Activated CD8-positive, alpha-beta memory T cell treated with anti-CD3 and anti-CD28 coated beads for 1 hour (primary cell): ENCODE data around the gene AUP1.

Source experiments
- DNase-seq, 2 donors: peaks; one replicate each; pipeline ENCODE4 v3.0.0-alpha.2; 2020; ENCODE audit warnings: low read depth in 1 of 2; ENCODE audit errors: extremely low read depth in 1 of 2

The AUP1 gene

DNA sequence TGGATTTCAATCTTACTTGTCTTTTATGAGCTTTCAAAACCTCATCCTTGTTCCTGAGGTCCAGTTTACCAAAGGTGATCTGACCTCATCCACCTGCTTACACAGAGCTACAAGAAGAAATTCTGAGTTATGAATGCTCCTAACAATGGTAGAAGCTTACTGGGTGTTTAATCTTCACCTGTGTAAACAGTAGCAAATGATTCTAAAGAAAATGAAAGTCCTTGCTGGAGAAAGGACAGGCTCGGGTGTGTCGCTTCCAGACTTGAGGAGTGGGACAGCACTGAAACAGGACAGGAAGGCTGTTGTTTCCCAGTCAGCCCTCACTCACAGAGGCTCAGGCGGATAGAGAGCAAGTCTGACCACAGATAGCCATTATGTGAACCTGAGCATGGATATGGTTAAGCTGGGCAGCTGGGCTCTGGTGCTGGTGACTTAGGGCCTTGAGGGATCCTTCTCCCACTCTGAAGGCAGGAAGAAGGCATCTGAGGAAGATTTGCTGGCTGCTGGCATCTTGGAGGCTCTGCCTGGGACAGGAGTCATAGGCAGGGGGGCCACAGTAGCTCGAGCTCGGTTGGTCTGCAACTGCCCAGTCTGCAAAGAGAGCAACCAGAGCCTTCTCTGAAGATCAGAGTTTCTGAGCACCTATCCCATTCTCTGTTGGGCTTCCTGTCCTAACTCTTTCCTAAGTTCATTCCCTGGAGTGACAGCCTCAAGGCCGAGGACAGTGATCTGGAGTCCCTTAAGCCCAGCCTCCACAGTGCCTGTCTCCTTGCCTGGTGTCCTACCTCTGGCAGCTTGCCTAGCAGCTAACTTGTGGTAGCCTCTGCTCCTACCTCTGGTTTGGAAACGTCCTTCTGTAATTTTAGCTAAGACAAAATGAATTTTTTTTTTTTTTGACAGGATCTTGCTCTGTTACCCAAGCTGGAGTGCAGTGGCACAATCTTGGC is 29.1 kb upstream of the AUP1 start:
- DNase-seq, result no peak

DNA sequence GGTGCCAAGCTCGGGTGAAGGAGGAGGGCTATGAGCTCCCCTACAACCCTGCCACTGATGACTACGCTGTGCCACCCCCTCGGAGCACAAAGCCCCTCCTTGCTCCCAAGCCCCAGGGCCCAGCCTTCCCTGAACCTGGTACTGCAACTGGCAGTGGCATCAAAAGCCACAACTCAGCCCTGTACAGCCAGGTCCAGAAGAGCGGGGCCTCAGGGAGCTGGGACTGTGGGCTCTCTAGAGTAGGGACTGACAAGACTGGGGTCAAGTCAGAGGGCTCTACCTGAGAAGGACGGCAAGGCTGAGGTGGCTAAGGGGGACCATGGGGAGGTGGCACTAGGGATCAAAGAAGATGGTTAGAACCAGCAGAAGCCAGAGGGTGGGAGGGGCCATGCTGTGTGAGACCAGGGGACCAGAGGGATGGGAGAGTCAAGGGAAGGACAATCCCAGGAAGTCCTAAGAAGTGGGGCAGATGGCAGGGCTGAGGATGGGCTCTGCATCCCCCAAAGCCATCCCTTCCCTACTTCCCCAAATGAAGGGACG is 27.4 kb upstream of the AUP1 start:
- DNase-seq, result no peak

DNA sequence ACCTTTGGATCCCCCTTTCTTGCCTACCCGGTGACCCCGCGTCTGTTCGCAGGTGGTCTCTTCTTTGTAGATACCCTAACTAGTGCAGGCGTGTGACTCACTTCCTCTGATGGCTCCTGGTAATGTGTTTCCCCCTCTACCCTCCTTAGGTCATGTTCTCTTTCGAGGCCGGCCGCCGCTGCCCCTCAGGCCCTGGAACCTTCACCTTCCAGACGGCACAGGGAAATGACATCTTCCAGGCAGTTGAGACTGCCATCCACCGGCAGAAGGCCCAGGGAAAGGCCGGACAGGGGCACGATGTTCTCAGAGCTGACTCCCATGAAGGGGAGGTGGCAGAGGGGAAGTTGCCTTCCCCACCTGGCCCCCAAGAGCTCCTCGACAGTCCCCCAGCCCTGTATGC is 26.7 kb upstream of the AUP1 start:
- DNase-seq, result no peak

DNA sequence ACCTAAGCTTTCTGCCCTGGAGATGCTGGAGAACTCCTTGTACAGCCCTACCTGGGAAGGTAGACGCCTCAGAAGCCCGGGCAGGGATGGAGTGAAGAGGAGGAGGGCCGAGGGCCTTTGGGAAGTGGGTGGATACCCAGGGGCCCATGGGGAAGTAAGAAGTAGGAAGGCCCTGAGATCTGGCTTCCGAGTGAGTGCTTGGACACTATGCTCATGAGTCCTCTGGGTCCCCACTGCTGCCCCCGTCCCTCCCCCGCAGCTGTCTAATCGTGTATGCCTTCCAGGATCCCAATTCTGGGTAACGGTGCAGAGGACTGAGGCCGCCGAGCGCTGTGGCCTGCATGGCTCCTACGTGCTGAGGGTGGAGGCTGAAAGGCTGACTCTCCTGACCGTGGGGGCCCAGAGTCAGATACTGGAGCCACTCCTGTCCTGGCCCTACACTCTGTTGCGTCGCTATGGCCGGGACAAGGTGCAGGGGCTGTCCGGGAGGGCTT is 26.2 kb upstream of the AUP1 start:
- no peak for DNase-seq

DNA sequence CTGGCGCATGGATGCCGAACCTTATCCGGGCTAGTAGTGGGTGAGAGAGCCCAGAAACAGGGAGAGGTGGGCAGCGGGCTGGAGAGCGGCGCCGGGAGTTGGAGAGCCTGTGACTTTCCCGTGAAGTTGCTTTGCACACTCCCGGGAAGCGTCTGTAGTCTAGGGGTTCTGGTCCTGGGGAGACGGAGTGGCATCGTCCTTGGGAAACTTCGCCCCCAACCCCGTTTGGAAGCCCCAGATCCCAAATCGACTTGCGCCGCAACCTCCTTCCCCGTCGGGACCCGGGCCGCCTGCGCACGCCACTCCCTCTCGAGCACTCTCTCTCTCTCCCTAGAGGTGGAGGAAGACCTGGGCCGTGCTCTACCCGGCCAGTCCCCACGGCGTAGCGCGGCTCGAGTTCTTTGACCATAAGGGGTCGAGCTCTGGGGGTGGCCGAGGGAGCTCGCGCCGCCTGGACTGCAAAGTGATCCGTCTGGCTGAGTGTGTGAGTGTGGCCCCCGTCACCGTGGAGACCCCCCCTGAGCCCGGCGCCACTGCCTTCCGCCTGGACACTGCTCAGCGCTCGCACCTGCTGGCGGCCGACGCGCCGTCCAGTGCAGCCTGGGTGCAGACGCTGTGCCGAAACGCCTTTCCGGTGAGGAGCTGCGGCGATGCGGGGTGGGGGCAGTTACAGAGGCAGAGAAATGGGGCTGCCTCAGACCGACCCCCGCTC is 25.5 kb upstream of the AUP1 start:
- no peak for DNase-seq

DNA sequence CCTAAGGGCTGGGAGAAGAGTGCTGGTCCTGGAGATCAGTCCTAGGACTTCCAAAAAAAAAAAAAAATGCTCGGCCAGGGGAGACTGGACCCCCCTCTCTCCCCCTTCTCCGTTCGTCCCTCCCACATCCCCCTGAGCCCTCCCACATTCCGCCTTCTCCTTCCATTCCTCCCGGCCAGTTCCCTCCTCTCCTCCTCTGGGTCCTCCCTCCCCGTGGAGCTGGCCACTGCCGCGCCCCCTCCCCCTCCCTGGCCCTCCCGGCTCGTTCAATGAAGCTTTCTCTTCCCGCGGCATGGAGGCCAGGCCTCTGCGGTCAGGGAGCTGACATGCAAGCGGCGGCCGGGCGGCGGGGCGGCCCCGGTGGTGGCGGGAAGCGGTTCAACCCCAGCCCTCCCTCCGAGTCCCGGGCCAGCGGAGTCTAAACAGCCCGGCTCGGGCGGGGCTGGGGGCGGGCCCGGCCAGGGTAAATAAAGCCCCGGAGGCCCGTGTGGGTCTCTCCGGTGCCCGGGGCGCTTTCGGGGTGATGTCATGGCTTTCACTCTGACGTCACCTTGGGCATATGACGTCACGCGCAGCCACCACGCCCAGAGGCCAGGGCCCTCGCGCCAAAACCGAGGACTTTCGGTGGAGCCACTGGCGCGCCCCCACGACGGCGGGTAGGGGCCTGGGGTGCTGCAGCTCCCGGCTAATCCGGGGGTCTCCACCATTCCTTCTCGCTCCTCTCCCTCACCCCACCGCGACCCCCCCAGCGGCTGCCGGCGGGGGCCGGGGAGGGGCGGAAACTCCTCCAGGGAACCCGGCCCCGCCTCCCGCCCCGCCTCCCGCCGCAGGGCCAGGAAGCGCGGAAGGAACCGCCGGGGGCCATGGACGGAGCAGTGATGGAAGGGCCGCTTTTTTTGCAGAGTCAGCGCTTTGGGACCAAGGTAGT is 24.6 kb upstream of the AUP1 start, which contains the start of the genes DOK1 and LOXL3:
TSS of gene DOK1 (plus strand) at position 829 of the 928 bp plus-strand sequence. CDS start at position 864, 35 bp downstream.
TSS of gene LOXL3 (minus strand) at position 51 of the 928 bp plus-strand sequence. CDS start 1,308 bp downstream, outside the sequence.
- peak; percentile 36 to 78 for DNase-seq

DNA sequence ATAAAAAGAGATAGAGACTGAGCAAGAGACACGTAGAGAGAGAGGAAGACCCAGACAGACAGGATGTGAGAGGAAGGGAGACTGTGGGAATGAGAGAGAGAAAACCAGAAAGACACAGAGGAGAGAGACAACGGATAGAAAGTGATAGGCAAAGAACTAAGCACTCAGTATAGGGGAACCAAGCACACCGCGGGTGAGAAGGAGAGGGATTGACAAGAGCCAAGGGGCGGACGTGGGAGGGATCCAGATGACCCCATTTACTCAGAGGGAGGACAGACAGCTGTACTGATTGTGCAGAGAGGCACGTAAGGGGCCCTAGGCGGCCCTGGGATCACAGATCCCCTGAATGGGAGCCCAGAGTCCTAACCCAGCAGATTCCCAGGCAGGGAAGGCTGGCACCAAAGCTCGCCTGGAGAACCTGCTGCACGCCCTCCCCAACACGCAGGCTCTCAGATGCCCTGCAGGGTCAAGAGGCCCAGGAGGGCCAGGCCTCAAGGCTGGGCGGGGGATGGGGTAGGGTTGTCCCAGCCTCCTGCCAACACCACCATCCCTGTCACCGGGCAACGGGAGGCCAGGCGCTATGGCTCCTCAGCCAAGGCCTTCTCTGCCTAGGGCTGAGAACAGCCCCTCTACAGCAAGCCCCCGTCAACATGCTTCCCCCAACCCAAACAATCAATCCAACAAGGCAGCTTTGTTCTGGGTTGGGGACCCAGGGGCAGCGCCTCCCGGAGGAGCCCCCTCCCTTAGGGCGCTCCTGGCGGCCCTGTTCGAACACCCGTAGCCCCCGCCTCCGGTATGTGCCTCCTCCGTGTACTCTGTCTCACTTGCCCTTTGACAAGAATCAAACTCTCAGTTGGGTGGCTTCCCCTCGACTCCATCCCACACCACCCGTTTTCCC is 23.7 kb upstream of the AUP1 start:
- DNase-seq, result no peak

DNA sequence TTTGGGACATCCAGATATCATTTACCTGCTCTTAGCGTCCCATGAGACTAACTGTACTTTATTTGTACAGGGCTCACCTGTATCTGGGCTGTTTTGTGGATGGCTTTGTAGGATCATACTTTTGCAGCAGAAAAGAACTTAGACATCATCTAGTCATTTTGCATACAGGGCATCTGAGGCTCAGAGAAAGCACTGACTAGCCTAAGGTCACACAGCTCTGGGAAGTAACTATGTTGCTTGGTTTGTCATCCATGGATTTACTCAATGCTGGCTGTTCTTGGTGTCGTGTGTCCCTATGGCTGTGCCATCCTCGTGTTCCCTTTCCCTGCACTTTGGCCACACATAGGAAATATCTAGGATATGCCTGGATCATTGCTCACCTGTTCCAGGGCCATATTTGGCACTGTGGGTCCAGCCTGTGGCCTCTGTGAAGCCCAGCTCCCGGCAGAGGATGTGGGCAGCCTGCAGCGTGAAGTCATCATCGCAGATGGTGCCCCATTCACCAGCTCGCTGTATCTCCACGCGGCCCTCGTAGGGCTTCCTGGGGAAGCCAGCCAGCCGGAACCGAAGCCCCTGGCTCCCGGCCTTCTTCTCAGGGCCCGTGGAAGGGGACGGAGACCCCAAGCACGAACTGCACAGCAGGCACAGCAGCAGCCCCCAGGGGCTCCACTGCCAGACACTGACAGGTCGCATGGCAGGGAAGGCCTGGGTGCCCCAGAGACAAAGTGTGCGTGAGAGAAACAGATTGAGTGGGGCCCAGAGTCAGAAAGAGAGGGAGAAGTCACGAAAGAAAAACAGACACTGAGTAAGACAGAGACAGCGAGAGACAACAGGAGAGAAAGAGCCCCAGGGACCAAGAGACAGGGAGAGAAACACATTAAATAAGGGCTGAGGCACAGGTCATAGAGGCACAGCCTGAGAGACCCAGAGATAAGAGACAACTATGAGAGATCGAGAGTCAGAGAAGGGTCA is 22.7 kb upstream of the AUP1 start:
- no peak for DNase-seq

DNA sequence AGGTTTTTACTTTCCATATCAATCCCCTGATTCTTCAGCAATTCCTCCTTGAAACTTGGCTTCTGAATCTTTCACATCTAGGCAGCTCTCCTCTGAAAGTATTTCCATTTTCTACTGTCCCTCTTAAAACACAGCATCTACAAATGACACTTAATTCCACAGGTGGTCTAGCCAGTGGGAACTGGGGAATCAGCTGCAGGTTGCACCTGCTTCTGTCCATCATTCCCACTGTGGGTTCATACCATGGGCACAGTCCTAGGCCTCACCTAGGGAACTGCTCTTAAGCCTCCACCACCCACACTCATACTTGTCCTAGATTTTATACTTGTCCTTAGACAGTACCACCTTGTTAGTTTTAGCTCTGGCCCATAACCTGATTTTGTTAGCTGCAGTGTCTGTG is 22.0 kb upstream of the AUP1 start:
- no peak for DNase-seq

DNA sequence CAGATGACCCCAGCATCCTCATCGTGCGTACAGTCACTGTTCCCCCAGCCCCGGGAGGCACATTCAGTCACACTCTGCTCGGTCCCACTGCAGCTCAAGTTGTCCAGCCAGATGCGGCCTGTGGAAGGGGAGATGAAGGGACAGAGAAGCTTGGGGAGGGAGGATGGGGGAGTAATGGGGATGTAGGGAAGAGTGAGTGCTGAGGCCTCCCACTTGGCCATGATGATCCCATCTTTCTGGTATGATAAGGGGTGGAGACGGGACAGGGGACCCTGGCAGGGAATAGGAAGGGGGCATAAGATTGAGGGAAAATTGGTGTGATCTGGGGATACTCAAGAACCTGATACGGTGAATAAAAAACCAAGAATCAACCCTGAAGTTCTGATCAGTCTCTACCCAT is 20.7 kb upstream of the AUP1 start:
- no peak for DNase-seq

DNA sequence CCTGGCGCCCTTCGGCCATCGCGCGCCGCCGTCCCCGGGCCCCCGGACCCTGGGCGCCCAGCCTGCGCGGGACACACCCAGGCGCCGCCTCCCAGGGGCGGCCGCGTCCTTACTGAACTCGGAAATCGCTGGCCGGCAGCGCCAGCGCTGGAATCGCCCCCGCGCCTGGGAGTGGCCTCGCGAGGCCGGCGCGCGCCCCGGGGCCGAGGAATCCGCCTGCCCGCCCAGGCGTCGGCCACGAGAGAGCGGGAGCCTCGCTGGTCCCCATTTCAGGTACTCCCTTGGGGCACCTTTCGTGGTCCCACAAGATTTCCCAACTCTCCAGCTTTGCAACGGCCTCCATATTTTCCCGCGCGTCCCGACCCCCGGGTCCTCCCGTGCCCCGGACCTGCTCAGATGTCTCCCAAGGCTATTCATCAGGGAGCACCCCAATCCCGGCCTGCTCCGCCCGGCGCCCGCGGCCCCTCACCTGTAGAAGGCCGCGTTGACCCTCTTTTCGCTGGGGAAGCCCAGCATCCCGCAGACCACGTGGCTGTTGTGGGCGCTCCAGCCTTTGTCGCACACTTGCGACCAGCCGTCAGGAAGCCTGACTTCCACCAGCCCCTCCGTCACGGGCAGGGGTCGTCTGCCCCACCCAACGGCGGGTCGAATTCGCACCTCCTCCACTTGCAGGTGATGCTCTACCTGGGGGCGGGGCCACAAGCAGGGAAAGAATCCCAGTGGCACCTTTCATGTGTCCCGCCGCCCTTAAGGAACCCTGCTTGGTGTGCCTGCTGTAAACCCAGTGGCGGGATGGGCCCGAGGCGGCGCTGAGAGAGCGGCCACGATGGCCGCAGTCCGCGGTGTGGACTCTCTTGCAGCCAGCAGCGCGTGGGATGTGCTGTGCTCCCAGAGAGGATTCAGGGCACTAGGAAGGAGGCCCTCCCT is 19.7 kb upstream of the AUP1 start:
- DNase-seq, result no peak

DNA sequence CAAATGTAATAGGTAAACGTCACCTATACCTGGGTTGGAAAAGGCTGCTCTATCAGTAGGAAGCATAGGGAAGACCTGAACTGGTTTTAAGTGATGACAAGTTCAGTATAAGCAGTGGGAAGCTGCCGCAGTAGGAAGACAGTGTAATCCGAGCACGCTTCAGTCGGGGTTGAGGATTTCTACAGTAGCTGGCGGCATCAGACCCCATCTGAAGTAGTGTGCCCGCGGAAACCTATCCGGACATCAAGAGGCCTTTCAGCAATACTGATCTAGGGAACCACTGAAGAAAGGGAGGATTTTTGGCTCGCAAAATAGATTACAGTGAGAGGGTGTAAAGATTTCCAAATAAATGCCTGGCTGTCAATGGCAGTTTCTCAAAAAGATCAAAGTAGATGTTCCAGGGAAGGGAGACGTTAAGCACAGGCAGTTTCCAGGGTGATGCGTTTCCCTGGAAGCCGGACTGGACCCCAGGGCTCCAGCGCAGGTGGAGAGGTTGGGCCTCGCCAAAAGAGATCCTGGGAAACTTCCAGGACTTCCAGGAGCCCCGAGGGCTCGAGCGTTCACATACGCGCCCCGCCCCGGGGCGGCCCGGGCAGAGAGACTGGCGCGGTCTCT is 18.9 kb upstream of the AUP1 start:
- DNase-seq, result no peak

DNA sequence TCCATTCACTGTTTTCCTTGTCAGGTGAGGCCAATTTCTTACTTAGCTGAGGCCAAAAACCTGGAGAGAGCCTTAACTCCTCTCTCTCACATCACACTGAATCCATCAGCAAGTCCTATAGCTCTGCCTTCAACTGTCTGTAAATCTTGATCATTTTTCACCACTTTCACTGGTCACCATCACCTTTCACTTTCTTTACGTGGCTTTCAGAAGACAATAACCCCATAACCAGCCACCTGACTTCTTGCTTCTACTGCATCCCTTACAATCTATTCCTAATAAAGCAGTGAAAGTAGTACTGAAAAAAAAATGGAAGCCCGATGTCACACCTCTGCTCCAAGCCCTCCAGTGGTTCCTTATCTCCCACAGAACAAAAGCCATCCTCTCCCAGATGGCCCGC is 16.5 kb upstream of the AUP1 start:
- DNase-seq, result no peak

DNA sequence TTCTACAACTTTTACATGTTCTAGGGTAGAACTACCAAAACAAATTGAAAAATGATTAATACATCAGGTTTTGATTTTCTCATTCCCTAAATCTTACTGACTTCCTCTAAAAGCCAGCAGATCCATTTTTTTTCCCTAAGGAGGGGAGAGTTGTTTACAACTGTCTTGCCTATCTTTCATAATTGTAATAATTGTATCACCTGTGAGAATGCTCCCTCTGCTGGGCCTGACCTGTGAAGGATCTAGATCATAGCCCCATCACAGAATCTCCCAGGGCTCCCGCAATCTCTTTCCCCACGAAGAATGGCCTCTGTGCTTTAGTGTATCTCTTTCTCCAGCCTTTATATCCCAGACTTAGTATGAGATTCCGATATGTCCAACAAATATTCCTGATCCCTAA is 15.1 kb upstream of the AUP1 start:
- no peak for DNase-seq

DNA sequence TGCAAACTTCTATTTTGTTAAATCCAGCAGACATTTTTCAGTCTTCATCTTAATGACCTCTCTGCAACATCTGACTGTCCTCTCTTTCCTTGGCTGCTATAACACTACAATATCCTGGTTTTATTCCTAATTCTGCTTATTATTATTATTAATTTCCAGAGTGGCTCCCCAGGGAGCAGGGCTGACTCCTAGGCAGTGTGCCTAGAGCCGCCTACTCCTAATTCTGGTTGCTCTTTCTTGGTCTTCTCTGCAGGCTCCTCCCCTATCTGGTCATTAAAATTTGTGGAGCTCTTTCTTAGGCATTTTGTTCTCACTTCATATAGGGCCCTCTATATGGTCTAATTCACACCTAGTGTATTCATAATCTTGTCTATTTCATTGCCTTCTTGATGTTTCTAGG is 13.5 kb upstream of the AUP1 start:
- DNase-seq, result no peak

DNA sequence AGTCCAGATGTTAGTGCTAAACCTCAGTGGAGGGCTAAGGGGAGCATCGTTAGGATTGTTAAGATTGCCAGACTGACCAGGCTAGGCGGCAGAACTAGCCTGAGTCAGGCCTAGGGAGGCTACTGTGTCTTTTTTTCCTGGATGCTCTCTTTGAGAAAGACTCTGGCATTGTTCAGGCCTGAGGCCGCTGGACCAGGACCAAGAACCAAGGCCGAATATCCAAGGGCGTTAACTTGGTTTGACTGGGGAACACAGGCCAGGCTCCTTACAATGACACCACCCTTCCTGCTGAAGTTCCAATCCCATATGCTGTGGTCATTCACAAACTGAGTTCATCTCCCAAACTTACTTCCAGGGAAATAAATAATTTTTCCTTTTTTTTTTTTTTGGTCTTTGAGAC is 10.8 kb upstream of the AUP1 start:
- no peak for DNase-seq

DNA sequence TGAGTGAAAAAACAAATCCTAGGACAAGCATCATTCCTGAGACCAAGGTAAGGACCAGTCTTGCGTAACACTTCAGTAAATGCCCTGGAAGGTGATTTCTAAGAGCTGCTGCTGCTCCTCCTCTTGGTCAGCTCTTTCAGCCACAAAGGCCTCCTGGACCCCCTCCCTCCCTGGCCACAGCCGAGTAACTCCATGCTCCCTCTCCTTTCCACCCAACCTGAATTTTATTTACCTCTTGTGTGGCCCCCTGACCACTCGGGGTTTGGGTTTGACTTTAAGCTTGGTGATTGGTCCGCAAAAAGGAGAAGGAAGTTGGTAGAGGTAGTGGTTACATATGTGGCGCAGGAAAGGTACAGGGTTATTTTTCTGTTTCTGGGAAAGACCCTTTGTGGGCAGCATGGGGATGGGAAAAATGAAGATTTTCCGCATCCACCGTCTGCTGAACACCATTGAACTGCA is 9.4 kb upstream of the AUP1 start:
- DNase-seq, result no peak
